COLO668 (cell line): ENCODE data around the gene ATE1.

Source experiments
- DNase-seq: peaks from one replicate; lab custom pipeline; 2025; ENCODE audit not compliant: unreplicated experiment; lab: John Stamatoyannopoulos, UW

The ATE1 gene

GRCh38 chr10:121879476-121879875 is 48.4 kb downstream of the ATE1 start:
- DNase-seq, result no peak

GRCh38 chr10:121873236-121873635 is 54.6 kb downstream of the ATE1 start:
- DNase-seq, result no peak

- no peak for DNase-seq
These were observed 57.4 kb downstream of the ATE1 start for GRCh38 chr10:121870413-121870812.

- no peak for DNase-seq
These were observed 62.3 kb downstream of the ATE1 start for GRCh38 chr10:121865554-121865953.

GRCh38 chr10:121864653-121865052 is 63.2 kb downstream of the ATE1 start:
- DNase-seq, result no peak

- no peak for DNase-seq
These were observed 63.7 kb downstream of the ATE1 start for GRCh38 chr10:121864168-121864567.

GRCh38 chr10:121862649-121863048 is 65.2 kb downstream of the ATE1 start:
- DNase-seq, result no peak

- DNase-seq, result no peak
These were observed 65.8 kb downstream of the ATE1 start for GRCh38 chr10:121862042-121862441.

GRCh38 chr10:121860810-121861209 is 67.0 kb downstream of the ATE1 start:
- no peak for DNase-seq

GRCh38 chr10:121854809-121855445 is 72.9 kb downstream of the ATE1 start:
- no peak for DNase-seq

- DNase-seq, result no peak
These were observed 73.9 kb downstream of the ATE1 start for GRCh38 chr10:121853950-121854349.

- peak; percentile 60 for DNase-seq
These were observed 76.0 kb downstream of the ATE1 start for GRCh38 chr10:121851786-121852185.

- DNase-seq, result no peak
These were observed 79.7 kb downstream of the ATE1 start for GRCh38 chr10:121848082-121848481.

- DNase-seq, result no peak
These were observed 81.3 kb downstream of the ATE1 start for GRCh38 chr10:121846555-121846954.

GRCh38 chr10:121845044-121845784 is 82.6 kb downstream of the ATE1 start:
- no peak for DNase-seq

- no peak for DNase-seq
These were observed 83.3 kb downstream of the ATE1 start for GRCh38 chr10:121844537-121844936.

- DNase-seq, result no peak
These were observed 84.5 kb downstream of the ATE1 start for GRCh38 chr10:121843379-121843778.

- DNase-seq, result no peak
These were observed 86.0 kb downstream of the ATE1 start for GRCh38 chr10:121841862-121842261.

- DNase-seq, result no peak
These were observed 88.9 kb downstream of the ATE1 start for GRCh38 chr10:121838931-121839330.

- no peak for DNase-seq
These were observed 89.7 kb downstream of the ATE1 start for GRCh38 chr10:121838149-121838548.

GRCh38 chr10:121836171-121836570 is 91.7 kb downstream of the ATE1 start:
- no peak for DNase-seq

GRCh38 chr10:121835376-121835775 is 92.5 kb downstream of the ATE1 start:
- DNase-seq, result no peak

GRCh38 chr10:121834757-121835156 is 93.1 kb downstream of the ATE1 start:
- DNase-seq, result no peak
